ENCODE measurements around the gene FES. TPM values are rescaled to one million over a fixed set of nuclear protein-coding genes. Genes with fewer than 3 reads are reported as not detected.

Gene FES
- total RNA-seq, 1 experiment from 2014 or later = 6.7 TPM

GRCh38 chr15:90860450-90860849 is 23.9 kb upstream of the FES start:
- Histone ChIP-seq H3K18ac (ENCODE audit: insufficient read length, low read depth, low read length) (no peak overlapping the region), H3K56ac (ENCODE audit: insufficient read length, low read depth, low read length) (no peak overlapping the region), H3K23me2 (ENCODE audit: insufficient read length, low read depth, low read length, poor library complexity, severe bottlenecking) (no peaks in the 10 kb centered on the region), H3K4ac (ENCODE audit: low read depth, low read length) (no peak overlapping the region), H3K9me3 (ENCODE audit: control insufficient read depth, low read depth, low read length) (no peaks in the 10 kb centered on the region), H3K4me1 (ENCODE audit: insufficient read depth, low read length) (peaks cover 2% of the 10 kb centered on the region; the same call in 1 of the 2 replicates), H3K79me1 (ENCODE audit: insufficient read depth, low read depth, low read length, poor library complexity, severe bottlenecking) (no peaks in the 10 kb centered on the region), H2AFZ (ENCODE audit: low read length) (no peak overlapping the region), H3K27me3 (ENCODE audit: insufficient read depth, low read length) (no peaks in the 10 kb centered on the region), H3K4me2 (ENCODE audit: insufficient read depth, insufficient read length, low read length) (no peak overlapping the region), H4K91ac (ENCODE audit: insufficient read length, low read depth, low read length) (no peak overlapping the region), H2BK20ac (ENCODE audit: low read depth, low read length, poor library complexity, severe bottlenecking) (no peak overlapping the region), H3K27ac (ENCODE audit: insufficient read length, low read depth, low read length) (no peak overlapping the region), H4K8ac (replicated peaks; ENCODE audit: insufficient read length, low read depth, low read length) (no peak overlapping the region), H3K79me2 (ENCODE audit: insufficient read depth, low read length) (no peaks in the 10 kb centered on the region), H3K9ac (ENCODE audit: extremely low read depth, insufficient read length, low read length) (no peak overlapping the region), H3T11ph (ENCODE audit: low read length) (no peak overlapping the region), H2BK120ac (ENCODE audit: low read depth, low read length, poor library complexity, severe bottlenecking) (no peak overlapping the region), H4K20me1 (ENCODE audit: control insufficient read depth, insufficient read depth, insufficient read length) (no peaks in the 10 kb centered on the region), H2BK15ac (ENCODE audit: low read depth, low read length) (no peak overlapping the region), H2BK12ac (ENCODE audit: insufficient read length, low read depth, low read length) (no peak overlapping the region), H4K5ac (ENCODE audit: insufficient read length, low read depth, low read length) (no peak overlapping the region), H3K23ac (ENCODE audit: insufficient read length, low read depth, low read length) (no peak overlapping the region), H2BK5ac (ENCODE audit: insufficient read length, low read length) (no peak overlapping the region), H2AK5ac (ENCODE audit: insufficient read length, low read length) (no peak overlapping the region), H3K14ac (ENCODE audit: insufficient read depth, low read length) (no peak overlapping the region)
- Mint-ChIP-seq H3K36me3 (ENCODE audit: insufficient read depth in 1 of 3, low read depth in 3 of 3) (no peaks in the 10 kb centered on the region), H3K4me1 (peaks cover 8 to 9% of the 10 kb centered on the region in 2 experiments), H3K4me3 (no peak overlapping the region), H3K27ac (peak overlapping the region in 1 of 3 experiments; percentile 71; a peak in 2 of 7 replicates), H3K9me3 (no peaks in the 10 kb centered on the region; a peak in 1 of 5 replicates), H3K27me3 (ENCODE audit: low read depth) (no peaks in the 10 kb centered on the region)
- TF ChIP-seq, protein P1, sequence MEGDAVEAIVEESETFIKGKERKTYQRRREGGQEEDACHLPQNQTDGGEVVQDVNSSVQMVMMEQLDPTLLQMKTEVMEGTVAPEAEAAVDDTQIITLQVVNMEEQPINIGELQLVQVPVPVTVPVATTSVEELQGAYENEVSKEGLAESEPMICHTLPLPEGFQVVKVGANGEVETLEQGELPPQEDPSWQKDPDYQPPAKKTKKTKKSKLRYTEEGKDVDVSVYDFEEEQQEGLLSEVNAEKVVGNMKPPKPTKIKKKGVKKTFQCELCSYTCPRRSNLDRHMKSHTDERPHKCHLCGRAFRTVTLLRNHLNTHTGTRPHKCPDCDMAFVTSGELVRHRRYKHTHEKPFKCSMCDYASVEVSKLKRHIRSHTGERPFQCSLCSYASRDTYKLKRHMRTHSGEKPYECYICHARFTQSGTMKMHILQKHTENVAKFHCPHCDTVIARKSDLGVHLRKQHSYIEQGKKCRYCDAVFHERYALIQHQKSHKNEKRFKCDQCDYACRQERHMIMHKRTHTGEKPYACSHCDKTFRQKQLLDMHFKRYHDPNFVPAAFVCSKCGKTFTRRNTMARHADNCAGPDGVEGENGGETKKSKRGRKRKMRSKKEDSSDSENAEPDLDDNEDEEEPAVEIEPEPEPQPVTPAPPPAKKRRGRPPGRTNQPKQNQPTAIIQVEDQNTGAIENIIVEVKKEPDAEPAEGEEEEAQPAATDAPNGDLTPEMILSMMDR (conservative IDR thresholded peaks at IDR 0.05) = no peak
- DNase-seq = no peak
- WGBS (ENCODE audit: extremely low coverage, insufficient read length, low lambda C conversion rate) = no CpG with 5 or more reads among the region's 7 CpGs

Measured in H9 (cell line).